IMR-90 (cell line): ENCODE measurements around the gene NADK. TPM values are rescaled to one million over a fixed set of nuclear protein-coding genes. Genes with fewer than 3 reads are reported as not detected.
"Not testable (repeated sequence)": the region's sequence is repeated elsewhere in the genome, so short reads cannot be mapped to it uniquely, and the experiment has no call there.

ENCODE experiments used
- ATAC-seq: fragments of 200-7000 bp; cut with Tn5 transposase; 2 replicates; pipeline ENCODE4 v1.9.1; 2020; ENCODE audit warnings: low read depth, mild to moderate bottlenecking, moderate library complexity
- BruUV-seq: library from RNA; stranded (reverse); fragments of 400-500 nt; replicated peaks from 2 replicates; lab custom pipeline; 2021; lab: Mats Ljungman, UMichigan
- CTCF ChIA-PET: fragments of 300-600 bp; formaldehyde crosslinking; extraction: SDS; loops from one replicate; lab custom pipeline; 2021; ENCODE audit warnings: antibody characterized with exemption; lab: Yijun Ruan, JAX
- POLR2A ChIA-PET: fragments of 300-600 bp; sonication (Branson Sonifier 250); formaldehyde crosslinking; loops from one replicate; lab custom pipeline; 2022; ENCODE audit warnings: antibody characterized with exemption; ENCODE audit not compliant: unreplicated experiment; lab: Charles Lee
- DNase-seq: peaks from one replicate; pipeline ENCODE4 v3.0.0; 2013
- H2AFZ ChIP-seq: replicated peaks from 2 replicates; pipeline ENCODE3; 2013; ENCODE audit warnings: low read length, mild to moderate bottlenecking; ENCODE audit not compliant: poor library complexity
- H2AK5ac ChIP-seq: 2 replicates; pipeline ENCODE4 v1.6.1; 2013; ENCODE audit warnings: low read depth, low read length, inconsistent platforms
- H2AK9ac ChIP-seq: replicated peaks from 2 replicates; pipeline ENCODE3; 2013; ENCODE audit warnings: mild to moderate bottlenecking, low read depth, low read length, moderate library complexity; ENCODE audit not compliant: poor library complexity
- H2BK120ac ChIP-seq: 2 replicates; pipeline ENCODE4 v1.6.1; 2013; ENCODE audit warnings: low read depth, low read length, inconsistent platforms
- H2BK15ac ChIP-seq: 3 replicates; pipeline ENCODE4 v1.6.1; 2013; ENCODE audit warnings: low read depth, low read length, inconsistent platforms
- H2BK20ac ChIP-seq: 2 replicates; pipeline ENCODE4 v1.6.1; 2013; ENCODE audit warnings: low read depth, mild to moderate bottlenecking, inconsistent platforms, low read length, moderate library complexity
- H2BK5ac ChIP-seq: 2 replicates; pipeline ENCODE4 v1.6.1; 2013; ENCODE audit warnings: mild to moderate bottlenecking, low read depth, low read length, inconsistent platforms; ENCODE audit not compliant: poor library complexity, severe bottlenecking
- H3K14ac ChIP-seq: replicated peaks from 2 replicates; pipeline ENCODE4 v1.6.1; 2013; ENCODE audit warnings: low read depth, low read length, inconsistent platforms
- H3K18ac ChIP-seq: 2 replicates; pipeline ENCODE4 v1.6.1; 2013; ENCODE audit warnings: low read depth, low read length, control low read depth
- H3K23ac ChIP-seq: 2 replicates; pipeline ENCODE4 v1.6.1; 2013; ENCODE audit warnings: low read depth, low read length, inconsistent platforms
- H3K27ac ChIP-seq: 2 replicates; pipeline ENCODE4 v1.5.1; 2013; ENCODE audit warnings: mild to moderate bottlenecking, control low read depth, low read length; ENCODE audit not compliant: insufficient read depth
- H3K27me3 ChIP-seq: 2 replicates; pipeline ENCODE4 v1.6.1; 2013; ENCODE audit warnings: low read length; ENCODE audit not compliant: control insufficient read depth, insufficient read depth
- H3K36me3 ChIP-seq: 2 replicates; pipeline ENCODE4 v1.6.1; 2013; ENCODE audit warnings: low read length, mixed read lengths; ENCODE audit not compliant: control insufficient read depth, insufficient read depth
- H3K4ac ChIP-seq: 2 replicates; pipeline ENCODE4 v1.6.1; 2013; ENCODE audit warnings: low read depth, low read length, inconsistent platforms
- H3K4me1 ChIP-seq: 2 replicates; pipeline ENCODE4 v1.6.1; 2013; ENCODE audit warnings: low read length, mixed read lengths; ENCODE audit not compliant: control insufficient read depth, insufficient read depth
- H3K4me2 ChIP-seq: 2 replicates; pipeline ENCODE4 v1.6.1; 2013; ENCODE audit warnings: low read depth, mild to moderate bottlenecking, control low read depth, low read length, moderate library complexity
- H3K4me3 ChIP-seq: 2 replicates; pipeline ENCODE4 v1.5.1; 2013; ENCODE audit warnings: low read depth, mild to moderate bottlenecking, control low read depth, low read length, moderate library complexity; ENCODE audit not compliant: insufficient read depth
- H3K56ac ChIP-seq: 2 replicates; pipeline ENCODE4 v1.6.1; 2013; ENCODE audit warnings: low read length, inconsistent platforms; ENCODE audit not compliant: insufficient read depth; ENCODE audit errors: extremely low read depth
- H3K79me1 ChIP-seq, 2 experiments: 2 replicates each; pipeline ENCODE4 v1.6.1; 2013; ENCODE audit warnings: low read length in 2 of 2, inconsistent platforms in 1 of 2, low read depth in 1 of 2
- H3K9ac ChIP-seq: 2 replicates; pipeline ENCODE4 v1.6.1; 2013; ENCODE audit warnings: low read depth, low read length, control low read depth
- H3K9me1 ChIP-seq: 2 replicates; pipeline ENCODE4 v1.6.1; 2013; ENCODE audit warnings: low read length, inconsistent platforms; ENCODE audit not compliant: insufficient read depth
- H3K9me3 ChIP-seq: 2 replicates; pipeline ENCODE4 v1.6.1; 2013; ENCODE audit warnings: low read length; ENCODE audit not compliant: control insufficient read depth, insufficient read depth
- H4K20me1 ChIP-seq: 2 replicates; pipeline ENCODE4 v1.6.1; 2013; ENCODE audit warnings: low read length, inconsistent platforms; ENCODE audit not compliant: insufficient read depth
- H4K5ac ChIP-seq: 2 replicates; pipeline ENCODE4 v1.6.1; 2013; ENCODE audit warnings: mild to moderate bottlenecking, low read depth, low read length, control low read depth
- H4K8ac ChIP-seq, 2 experiments: 2 replicates each; pipeline ENCODE4 v1.6.1; 2013; ENCODE audit warnings: low read depth in 2 of 2, low read length in 2 of 2, control low read depth in 1 of 2, inconsistent platforms in 1 of 2
- H4K91ac ChIP-seq: 2 replicates; pipeline ENCODE4 v1.6.1; 2013; ENCODE audit warnings: low read depth, low read length, inconsistent platforms; ENCODE audit not compliant: insufficient read depth
- SMC3 ChIP-seq: fragments of 150-350 bp; IDR thresholded peaks from 2 replicates; pipeline ENCODE4 v1.6.1; 2016; ENCODE audit warnings: low read depth, mild to moderate bottlenecking, antibody characterized with exemption, low read length, moderate library complexity
- WGBS, 2 experiments: methylation state at CpG; one replicate each; pipeline versions ENCODE4 v1.1.5 to v1.1.7; 2013; ENCODE audit warnings: missing lambda C conversion rate in 2 of 2; ENCODE audit not compliant: insufficient read length in 1 of 2; ENCODE audit errors: extremely low coverage in 2 of 2; 5-methylcytosine and 5-hydroxymethylcytosine counted together
- dilution Hi-C: fragments of 300-500 bp; cut with HindIII; formaldehyde crosslinking; loops from one replicate; pipeline ENCODE4 v1.14.3; 2018; ENCODE audit warnings: low sequenced_read_pairs; ENCODE audit not compliant: unreplicated experiment
- in situ Hi-C: fragments of 300-500 bp; cut with MboI; formaldehyde crosslinking; loops from 3 replicates; pipeline ENCODE4 v1.14.3; 2019; ENCODE audit warnings: low sequenced_read_pairs, inconsistent platforms, mixed read lengths
- intact Hi-C: fragments of 100-400 bp; cut with micrococcal nuclease; formaldehyde crosslinking; loops from 2 replicates; pipeline ENCODE4 v1.10.0; 2022
- polyA plus RNA-seq, 3 experiments: library from polyadenylated mRNA; depleted of rRNA; stranded (reverse); fragments of >200 nt; gene quantifications; 2 replicates each; pipeline ENCODE4 v1.2.3, GENCODE V29; 2012; ENCODE audit warnings: low replicate concordance in 1 of 3
- total RNA-seq: library from RNA; depleted of rRNA; stranded (reverse); fragments of >200 nt; gene quantifications from 2 replicates; pipeline ENCODE4 v1.2.3, GENCODE V29; 2012

The NADK gene
- total and polyA plus RNA-seq, 2 of the 4 experiments (the other 2 are of a cell fraction) = 12.5 to 56.1 TPM

- ChIA-PET CTCF (no interaction called here), POLR2A (no interaction called here)
- H2BK20ac ChIP-seq = no peak overlapping the region
- H3K79me1 ChIP-seq = 0 out of 4 replicates have a peak, but pooled peaks cover 0 to 4% of the 10 kb centered on the region in 2 experiments
- no peaks in the 10 kb centered on the region for H3K4me1 ChIP-seq
- no peak for DNase-seq
- no peak for ATAC-seq
- no peaks in the 10 kb centered on the region for H3K9me1 ChIP-seq
- no peak overlapping the region for H3K4me3 ChIP-seq
- H3K9me3 ChIP-seq = no peaks in the 10 kb centered on the region
- no CpG with 5 or more reads among the region's 7 CpGs for WGBS, 2 experiments
- no peak overlapping the region for H2BK5ac ChIP-seq
- intact Hi-C loops (no loop called here), in situ Hi-C loops (no loop called here), dilution Hi-C loops (no loop called here)
- no peak overlapping the region for H3K23ac ChIP-seq
- TF ChIP-seq SMC3 = no peak
- no peak overlapping the region for H3K27ac ChIP-seq
- no peak overlapping the region for H3K56ac ChIP-seq
- no peak overlapping the region for H2AK9ac ChIP-seq
- H4K8ac ChIP-seq = no peak overlapping the region
- no peak overlapping the region for H2BK15ac ChIP-seq
- H3K27me3 ChIP-seq = no peaks in the 10 kb centered on the region
- no peak overlapping the region for H3K18ac ChIP-seq
- H2BK120ac ChIP-seq = no peak overlapping the region
- no peak overlapping the region for H4K5ac ChIP-seq
- no peak overlapping the region for H3K9ac ChIP-seq
- no peak overlapping the region for H3K4ac ChIP-seq
- H3K14ac ChIP-seq = no peak overlapping the region
- no peaks in the 10 kb centered on the region for H4K20me1 ChIP-seq
- H2AK5ac ChIP-seq = no peak overlapping the region
- H4K91ac ChIP-seq = no peak overlapping the region
- peaks cover 13% of the 10 kb centered on the region for H3K36me3 ChIP-seq
- no peak overlapping the region for H3K4me2 ChIP-seq
- BruUV-seq = no TSS peak
- no peak overlapping the region for H2AFZ ChIP-seq
These were observed 57.1 kb downstream of the NADK start for GRCh38 chr1:1721201-1721600.

- in situ Hi-C loops, dilution Hi-C loops: not testable (repeated sequence)
These were observed 63.0 kb downstream of the NADK start for GRCh38 chr1:1715109-1715883.

More at GRCh38 chr1:1715109-1715883, 63.0 kb downstream of the NADK start:
- H2AK5ac ChIP-seq, H3K36me3 ChIP-seq, H3K23ac ChIP-seq, intact Hi-C loops, H3K9ac ChIP-seq, H3K9me3 ChIP-seq, H3K27ac ChIP-seq, CTCF ChIA-PET, H4K20me1 ChIP-seq, H2BK20ac ChIP-seq, H3K4ac ChIP-seq, H3K4me2 ChIP-seq, H3K4me1 ChIP-seq, H2AFZ ChIP-seq, H4K91ac ChIP-seq, H2AK9ac ChIP-seq, ATAC-seq, H3K56ac ChIP-seq, H3K9me1 ChIP-seq, BruUV-seq, H3K4me3 ChIP-seq, H4K5ac ChIP-seq, H4K8ac ChIP-seq, H3K27me3 ChIP-seq, POLR2A ChIA-PET, H3K14ac ChIP-seq, H2BK5ac ChIP-seq, H2BK15ac ChIP-seq, H3K79me1 ChIP-seq, H2BK120ac ChIP-seq, DNase-seq, H3K18ac ChIP-seq: not testable (repeated sequence)
- no CpG with 5 or more reads among the region's 18 CpGs for WGBS, 2 experiments
